Germinal center (tissue), 1 donor: ENCODE measurements around the gene CLDN22.

Experiments
- DNase-seq: peaks from one replicate; pipeline ENCODE4 v3.0.0; 2012; ENCODE audit warnings: mixed read lengths, low spot score

The CLDN22 gene

DNA sequence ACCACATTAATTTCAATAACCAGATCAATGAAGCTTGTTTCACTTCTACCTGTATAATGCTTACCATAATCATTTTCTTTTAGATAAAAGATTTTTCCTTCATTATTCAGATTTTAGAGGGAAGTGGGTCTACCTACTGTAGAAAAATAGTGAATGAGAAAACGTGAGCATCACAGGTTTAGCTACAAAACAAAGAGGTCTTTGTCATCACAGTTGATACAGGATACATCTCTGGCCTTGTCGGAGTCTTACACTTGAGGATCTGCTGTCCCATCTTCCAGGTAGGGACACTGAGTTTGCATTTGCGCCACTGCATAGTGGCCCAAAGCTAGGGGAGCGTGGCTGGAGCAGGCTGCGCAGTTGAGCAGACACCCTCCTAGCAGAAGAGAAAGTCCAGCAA, 1.4 kb upstream of the CLDN22 start:
- DNase-seq, result no peak

DNA sequence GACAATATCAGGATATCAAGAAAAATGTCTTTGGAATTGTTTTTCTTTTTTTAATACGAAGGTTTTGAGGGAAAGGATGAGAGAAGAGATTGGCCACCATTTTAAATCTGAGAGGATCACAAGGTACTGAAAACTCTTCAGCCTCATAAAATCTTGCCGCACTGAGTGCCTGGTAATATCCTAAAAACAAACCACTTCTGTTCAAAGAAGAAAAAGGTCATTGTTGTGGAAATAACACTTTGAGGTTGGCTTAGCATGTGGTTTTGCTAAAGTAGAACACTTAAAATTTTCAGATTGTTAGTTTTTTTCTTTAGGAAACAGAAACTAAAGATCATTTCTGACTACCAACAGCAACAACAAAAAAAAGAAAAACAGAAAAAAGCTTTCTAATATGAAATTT, 1.0 kb upstream of the CLDN22 start:
- no peak for DNase-seq

DNA sequence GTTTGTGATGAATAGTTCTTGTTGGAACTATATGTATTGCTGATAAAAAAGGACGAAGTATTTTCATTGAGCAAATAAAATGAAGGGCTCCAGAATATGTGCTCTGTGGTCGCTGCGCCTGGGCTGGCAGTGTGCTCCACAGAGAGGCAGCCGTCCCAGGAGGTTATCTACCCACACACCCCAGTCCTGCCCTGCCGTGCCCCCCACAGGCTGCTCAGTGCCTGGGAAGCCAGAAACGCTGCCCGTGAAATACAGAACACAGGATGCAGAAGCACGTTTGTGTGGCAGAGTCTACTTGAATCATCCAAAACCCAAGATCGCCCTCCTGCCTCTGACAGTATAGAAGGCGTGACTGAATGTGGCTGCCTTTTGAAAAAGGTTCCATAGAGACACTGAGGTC, 1.4 kb downstream of the CLDN22 start:
- no peak for DNase-seq

GRCh38 chr4:183314806-183315205, 5.3 kb downstream of the CLDN22 start:
- no peak for DNase-seq

DNA sequence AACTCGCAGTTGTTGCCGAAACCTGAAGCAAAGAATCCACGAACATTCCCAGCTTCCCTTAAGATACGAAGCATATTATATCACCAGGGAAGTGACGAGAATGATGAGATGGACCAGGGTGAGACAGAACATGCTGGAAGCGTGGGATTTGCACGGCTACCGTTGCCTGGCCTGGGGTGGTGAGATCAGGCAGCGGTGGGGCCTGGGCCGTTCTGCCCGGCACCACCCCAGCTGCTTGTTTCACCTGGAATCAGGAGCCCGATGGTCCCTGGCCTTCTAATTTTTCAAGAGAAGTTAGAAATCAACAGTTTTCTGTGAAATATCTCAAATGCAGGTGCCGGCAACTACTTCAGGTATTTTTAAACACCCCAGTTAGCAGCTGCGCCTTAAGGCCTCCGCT, 5.7 kb downstream of the CLDN22 start:
- DNase-seq, result no peak

DNA sequence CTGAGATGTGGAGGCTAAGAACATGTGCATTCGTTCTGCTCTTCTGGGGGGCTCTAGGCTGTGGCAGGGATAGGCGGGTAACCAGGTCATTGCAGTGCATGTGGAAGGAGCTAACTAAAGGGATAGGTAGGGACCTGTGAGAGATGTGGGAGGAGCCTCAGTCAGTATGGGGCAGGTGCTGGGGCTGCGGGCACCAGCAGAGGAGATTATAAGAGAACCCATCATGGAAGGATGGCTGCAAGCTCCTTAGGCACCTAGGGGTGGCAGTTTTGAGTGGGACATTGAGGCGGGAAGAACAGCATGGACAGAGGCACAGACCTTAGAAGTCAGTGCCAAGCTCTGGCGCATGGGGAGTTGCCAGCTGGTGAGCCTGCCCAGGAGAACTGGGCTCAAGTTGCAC, 7.2 kb downstream of the CLDN22 start:
- no peak for DNase-seq

GRCh38 chr4:183306811-183307210, 13.3 kb downstream of the CLDN22 start:
- no peak for DNase-seq

DNA sequence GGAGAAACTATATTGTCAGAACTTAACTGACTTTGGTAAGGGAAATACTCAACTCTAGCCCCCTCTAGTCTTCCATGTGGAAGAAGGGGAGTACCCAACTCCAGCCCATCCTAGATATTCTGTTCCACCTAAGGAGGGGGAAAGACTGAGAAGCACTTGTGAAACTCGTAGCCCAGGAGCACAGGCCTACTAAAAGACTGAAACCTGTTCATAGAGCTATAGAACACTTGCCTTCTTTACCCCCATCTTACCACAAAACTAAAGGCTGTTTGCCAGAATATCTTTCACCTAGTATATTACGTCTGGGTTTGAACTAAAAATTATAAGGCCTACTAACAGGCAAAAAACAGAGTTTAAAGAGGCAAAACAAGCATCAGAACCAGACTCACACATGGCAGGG, 15.5 kb downstream of the CLDN22 start:
- no peak for DNase-seq

DNA sequence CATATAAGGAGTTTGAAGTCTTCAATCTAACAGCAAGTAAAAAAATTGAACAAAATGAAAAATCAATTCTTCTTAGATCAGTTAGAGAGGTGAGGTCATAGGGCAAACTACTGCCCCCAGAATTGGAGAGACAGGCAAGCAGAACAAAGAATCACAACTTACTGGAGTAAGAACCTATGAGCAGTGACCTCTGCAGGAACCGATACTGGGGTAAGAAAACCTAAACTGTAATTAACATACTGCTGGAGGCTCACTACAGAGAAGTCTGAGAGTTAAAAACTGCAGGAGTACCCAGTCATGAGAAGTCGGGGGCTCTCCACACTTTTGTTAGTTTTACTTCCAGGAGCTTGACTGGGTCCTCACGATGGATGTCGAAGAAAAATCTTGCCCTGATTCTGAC, 16.0 kb downstream of the CLDN22 start:
- no peak for DNase-seq

- no peak for DNase-seq
Observed at GRCh38 chr4:183303301-183303700, 16.8 kb downstream of the CLDN22 start.

GRCh38 chr4:183300655-183301054, 19.4 kb downstream of the CLDN22 start:
- no peak for DNase-seq

GRCh38 chr4:183300070-183300469, 20.0 kb downstream of the CLDN22 start:
- no peak for DNase-seq

DNA sequence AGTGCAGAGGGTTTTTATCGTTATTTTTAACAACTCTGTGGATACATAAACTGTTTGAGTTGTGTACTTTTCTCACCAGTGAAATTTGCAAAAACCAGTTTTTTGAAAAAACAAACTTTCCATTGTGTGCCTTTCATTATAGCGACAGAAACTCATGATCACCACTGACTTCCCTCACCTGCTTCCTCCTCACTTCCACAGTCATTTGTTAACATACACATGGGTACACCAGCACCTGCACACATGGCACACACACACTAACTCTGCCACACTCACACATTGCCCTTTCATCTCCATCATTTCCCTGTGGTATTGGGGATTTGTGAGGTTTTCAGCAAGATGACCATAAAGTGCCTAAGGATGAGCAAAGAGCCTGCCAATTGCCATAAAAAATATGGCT, 20.6 kb downstream of the CLDN22 start:
- DNase-seq, result no peak

- DNase-seq, result no peak
Observed at GRCh38 chr4:183297675-183298074, 22.4 kb downstream of the CLDN22 start.

GRCh38 chr4:183295711-183296110, 24.4 kb downstream of the CLDN22 start:
- no peak for DNase-seq

DNA sequence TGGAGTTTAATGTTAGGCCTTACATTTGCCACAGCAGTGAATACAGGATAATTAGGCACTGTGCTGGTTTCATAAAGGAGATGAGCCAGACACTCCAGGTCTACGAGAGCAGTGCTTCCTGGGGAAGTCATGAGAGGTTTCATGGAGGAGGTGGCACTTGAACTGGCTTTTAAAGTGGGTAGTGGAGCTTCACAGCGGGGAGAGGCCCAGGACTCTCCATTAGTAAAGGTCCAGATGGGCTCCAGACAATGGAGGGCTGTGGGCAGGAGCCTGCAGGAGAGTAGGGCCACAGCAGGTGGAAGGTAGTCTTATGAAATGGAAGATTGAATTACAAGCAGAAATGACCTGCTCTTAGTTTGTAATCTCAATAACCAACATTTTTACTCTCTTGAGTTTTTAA, 29.0 kb downstream of the CLDN22 start:
- no peak for DNase-seq

DNA sequence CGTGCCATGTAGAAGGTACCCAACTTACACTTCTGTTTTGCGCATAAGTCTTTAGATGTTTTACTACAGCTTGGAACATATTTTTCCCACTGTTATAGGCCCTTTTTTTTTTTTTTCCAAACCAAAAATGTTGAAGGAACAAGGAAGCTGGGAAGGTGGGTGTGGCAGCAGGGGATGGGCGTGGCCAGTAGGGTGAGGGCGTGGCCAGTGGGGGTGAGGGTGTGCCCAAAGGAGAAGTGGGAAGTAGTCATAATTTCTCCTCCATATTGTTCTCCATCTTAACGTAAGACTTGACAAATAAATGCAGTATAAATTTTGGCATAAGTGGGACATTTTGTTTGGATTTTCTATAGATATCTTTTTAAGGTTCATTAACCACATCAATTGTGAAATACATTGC, 30.4 kb downstream of the CLDN22 start:
- DNase-seq, result no peak

DNA sequence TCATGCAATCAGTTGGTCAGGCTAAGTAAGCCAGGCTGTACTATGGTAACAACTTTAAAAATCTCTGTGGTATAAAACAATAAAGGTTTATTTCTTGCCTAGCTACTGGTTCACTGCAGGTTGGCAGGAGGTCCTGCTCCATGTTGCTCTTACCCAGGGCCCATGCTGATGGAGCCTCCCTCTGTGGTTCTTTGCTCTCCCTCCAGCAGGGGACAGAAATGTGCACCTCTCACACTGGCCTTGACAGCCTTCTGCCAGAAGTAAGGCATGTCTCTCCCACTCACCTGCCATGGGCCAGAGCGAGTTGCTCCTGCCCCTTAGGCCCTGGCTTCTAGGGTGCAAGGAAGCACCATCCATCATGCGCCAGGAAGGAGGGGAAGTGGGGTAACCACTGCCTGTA, 31.1 kb downstream of the CLDN22 start:
- no peak for DNase-seq

DNA sequence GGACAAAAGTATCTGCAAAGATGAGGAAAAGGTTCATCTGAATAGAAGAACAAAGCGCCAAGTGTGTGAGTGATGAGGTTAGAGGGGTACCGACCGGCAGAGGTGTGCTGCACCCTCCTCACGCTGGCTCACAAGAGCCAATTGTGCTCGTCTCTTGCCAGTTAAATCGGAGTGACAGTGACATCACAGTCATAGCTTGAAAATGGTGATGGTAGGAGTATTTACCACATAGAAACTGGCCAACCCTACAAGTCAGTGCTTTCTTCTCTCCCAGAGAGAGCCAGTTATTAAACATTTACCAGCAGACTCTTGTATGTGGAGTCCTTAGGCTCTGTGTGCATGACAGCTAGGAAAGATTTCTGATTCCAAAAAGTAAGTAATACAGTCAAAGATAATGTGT, 32.4 kb downstream of the CLDN22 start:
- DNase-seq, result no peak

DNA sequence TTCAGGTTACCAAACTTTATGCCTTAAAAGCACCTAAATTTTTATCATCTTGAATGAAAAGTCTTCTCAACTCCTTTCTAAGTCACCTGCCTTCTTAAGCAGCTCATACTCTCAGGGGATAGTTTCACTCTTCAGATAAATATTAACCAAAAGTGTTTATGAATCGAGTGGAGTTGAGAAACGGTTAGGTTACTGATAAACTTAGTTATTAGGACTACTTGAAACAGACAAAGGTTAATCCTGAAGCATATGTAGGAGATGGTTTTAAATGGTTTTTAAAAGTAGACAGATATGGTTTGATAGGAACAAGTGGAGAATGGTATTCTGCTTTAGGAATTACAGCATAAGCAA, 32.8 kb downstream of the CLDN22 start:
- DNase-seq, result no peak

DNA sequence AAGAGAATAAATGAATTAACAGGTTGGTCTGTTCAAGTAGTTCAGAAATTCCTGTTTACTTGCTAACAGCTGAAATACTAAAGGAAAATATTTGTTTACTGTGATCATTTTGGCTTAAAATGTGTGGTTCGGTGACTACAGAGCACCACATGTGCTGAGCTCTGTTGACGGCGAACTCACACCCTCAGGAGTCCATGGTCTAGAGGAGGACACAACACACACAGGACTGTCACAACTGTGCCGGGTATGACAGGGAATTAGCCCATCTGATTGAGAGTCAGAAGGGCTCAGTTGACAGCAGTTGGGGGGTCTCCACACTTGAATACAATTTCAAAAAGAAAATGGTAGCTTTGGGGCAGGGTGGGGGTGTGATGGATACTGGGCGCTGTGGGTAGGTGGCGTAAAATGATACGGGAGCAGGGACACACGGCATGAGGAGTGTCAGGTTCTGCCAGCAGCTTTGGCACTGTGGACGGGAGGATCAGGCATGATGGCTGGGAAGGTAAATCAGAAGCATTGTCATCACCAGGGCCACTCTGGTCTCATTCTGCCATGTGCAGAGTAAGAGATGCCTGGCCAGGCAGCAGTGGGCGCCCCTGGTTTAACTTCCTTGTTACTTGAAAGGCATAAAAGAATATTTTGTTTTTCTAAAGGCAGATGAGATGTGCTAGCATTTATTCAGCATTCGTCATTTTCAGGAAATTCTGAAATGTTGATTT, 33.3 kb downstream of the CLDN22 start:
- DNase-seq, result no peak

GRCh38 chr4:183285886-183286285, 34.2 kb downstream of the CLDN22 start:
- no peak for DNase-seq

DNA sequence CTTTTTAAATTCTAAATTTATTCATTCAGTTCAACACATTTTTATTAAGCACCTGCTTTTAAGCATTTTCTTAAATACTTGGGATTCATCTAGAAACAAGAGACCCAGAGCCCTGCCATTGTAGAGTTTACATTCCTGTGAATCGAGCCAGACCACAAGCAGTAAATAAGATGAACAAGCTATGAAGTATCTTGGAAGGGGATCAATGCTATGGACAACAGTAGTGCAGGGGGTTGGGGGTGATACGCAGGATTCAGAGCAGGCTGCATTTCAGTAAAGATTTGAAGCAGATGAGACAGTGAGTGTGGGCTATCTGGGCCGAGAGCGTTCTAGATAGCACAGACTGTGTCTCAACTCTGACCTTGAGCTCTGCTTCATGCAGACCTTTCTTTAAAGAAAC, 35.1 kb downstream of the CLDN22 start:
- DNase-seq, result no peak

DNA sequence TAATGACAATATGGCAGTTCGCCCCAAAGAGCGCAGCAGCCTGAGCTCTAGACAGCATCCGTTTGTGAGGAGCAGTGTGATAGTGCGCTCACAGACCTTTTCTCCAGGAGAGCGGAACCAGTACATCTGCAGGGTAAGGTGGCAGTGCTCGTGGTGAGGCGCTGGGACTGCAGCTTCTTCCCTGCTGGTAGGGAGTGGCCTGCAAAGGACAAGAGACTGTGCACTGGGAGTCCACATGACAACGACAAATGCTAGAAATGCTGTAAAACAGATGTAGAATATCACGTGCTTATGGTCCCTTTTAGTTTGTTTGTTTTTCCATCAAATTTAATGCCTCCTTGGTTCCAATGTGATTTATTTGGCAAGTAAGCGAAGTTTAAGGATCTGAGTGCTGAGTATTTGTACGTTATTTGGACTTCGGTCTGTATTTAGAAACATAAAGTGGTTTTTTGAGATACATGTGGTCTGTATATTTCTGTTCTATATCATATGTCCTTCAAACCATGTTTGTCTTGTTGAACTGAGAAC, 35.8 kb downstream of the CLDN22 start:
- no peak for DNase-seq

DNA sequence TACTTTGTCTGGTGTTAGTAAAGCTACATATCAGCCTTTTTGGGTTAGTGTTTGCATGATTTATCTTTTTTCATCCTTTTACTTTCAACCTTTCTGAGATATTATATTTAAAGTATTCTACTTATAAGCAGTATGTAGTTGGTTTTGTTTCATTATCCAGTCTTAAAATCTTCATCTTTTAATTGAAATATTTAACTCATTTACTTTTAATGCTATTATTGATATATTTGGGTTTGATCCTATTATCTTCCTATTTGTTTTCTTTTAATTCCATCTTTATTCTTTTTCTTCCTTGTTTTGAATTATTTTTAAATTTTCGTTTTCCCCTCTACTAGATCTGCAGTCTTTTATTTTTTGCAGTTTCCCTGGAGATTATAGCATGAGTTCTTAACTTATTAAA, 44.0 kb downstream of the CLDN22 start:
- no peak for DNase-seq
